SK-N-SH treated with all-trans-retinoic acid at 6 μM for 48 hours (cell line): Measurements from ENCODE around the gene ATP8A2.

Source experiments
- ATAC-seq: fragments of 200-7000 bp; cut with Tn5 transposase; 3 replicates; pipeline ENCODE4 v1.9.1; 2020; ENCODE audit warnings: mild to moderate bottlenecking, moderate library complexity
- ARNTL ChIP-seq: fragments of 450-650 bp; formaldehyde crosslinking; IDR thresholded peaks from 2 replicates; pipeline ENCODE4 v1.5.0; 2020; ENCODE audit warnings: low read depth, mild to moderate bottlenecking, moderate library complexity, borderline replicate concordance
- BACH2 ChIP-seq: fragments of 250-450 bp; sonication (Bioruptor Pico); IDR thresholded peaks from 2 replicates; pipeline ENCODE4 v1.9.0; 2021; ENCODE audit warnings: mild to moderate bottlenecking, borderline replicate concordance
- CREB5 ChIP-seq: fragments of 250-450 bp; sonication (Bioruptor Pico); IDR thresholded peaks from 2 replicates; pipeline ENCODE4 v1.5.1; 2020; ENCODE audit warnings: low read depth, mild to moderate bottlenecking, moderate library complexity
- CSDC2 ChIP-seq: fragments of 250-450 bp; sonication (Bioruptor Pico); IDR thresholded peaks from 2 replicates; pipeline ENCODE4 v1.5.0; 2020; ENCODE audit warnings: mild to moderate bottlenecking, moderate library complexity
- CSRNP3 ChIP-seq: fragments of 250-450 bp; sonication (Bioruptor Pico); IDR thresholded peaks from 2 replicates; pipeline ENCODE4 v1.5.1; 2021; ENCODE audit warnings: mild to moderate bottlenecking, moderate library complexity
- ESRRG ChIP-seq: fragments of 250-450 bp; sonication (Bioruptor Pico); IDR thresholded peaks from 2 replicates; pipeline ENCODE4 v1.6.1; 2021; ENCODE audit warnings: mild to moderate bottlenecking
- GLIS3 ChIP-seq: fragments of 250-450 bp; sonication (Bioruptor Pico); IDR thresholded peaks from 2 replicates; pipeline ENCODE4 v1.5.0; 2020; ENCODE audit warnings: mild to moderate bottlenecking, moderate library complexity
- ISL1 ChIP-seq: fragments of 250-450 bp; sonication (Bioruptor Pico); IDR thresholded peaks from 2 replicates; pipeline ENCODE4 v2.1.2; 2022; ENCODE audit warnings: mild to moderate bottlenecking, moderate library complexity
- OSR1 ChIP-seq: fragments of 250-450 bp; sonication (Bioruptor Pico); IDR thresholded peaks from 2 replicates; pipeline ENCODE4 v1.8.0; 2022; ENCODE audit warnings: moderate library complexity, mild to moderate bottlenecking, inconsistent platforms
- PATZ1 ChIP-seq: fragments of 250-450 bp; sonication (Bioruptor Pico); IDR thresholded peaks from 2 replicates; pipeline ENCODE4 v1.8.0; 2020; ENCODE audit warnings: mild to moderate bottlenecking, moderate library complexity, borderline replicate concordance
- PPARA ChIP-seq: fragments of 250-450 bp; sonication (Bioruptor Pico); IDR thresholded peaks from 2 replicates; pipeline ENCODE4 v1.5.0; 2020; ENCODE audit warnings: mild to moderate bottlenecking, borderline replicate concordance
- RARB ChIP-seq: fragments of 250-450 bp; sonication (Bioruptor Pico); IDR thresholded peaks from 2 replicates; pipeline ENCODE4 v1.8.0; 2021; ENCODE audit warnings: mild to moderate bottlenecking, moderate library complexity
- SNAI2 ChIP-seq: fragments of 250-450 bp; sonication (Bioruptor Pico); IDR thresholded peaks from 2 replicates; pipeline ENCODE4 v1.5.0; 2020; ENCODE audit warnings: mild to moderate bottlenecking, moderate library complexity
- TCF4 ChIP-seq: fragments of 250-450 bp; sonication (Bioruptor Pico); IDR thresholded peaks from 2 replicates; pipeline ENCODE4 v1.8.0; 2021; ENCODE audit warnings: mild to moderate bottlenecking, moderate library complexity, borderline replicate concordance
- TOX ChIP-seq: fragments of 250-450 bp; sonication (Bioruptor Pico); IDR thresholded peaks from 2 replicates; pipeline ENCODE4 v1.8.0; 2021; ENCODE audit warnings: mild to moderate bottlenecking, moderate library complexity, borderline replicate concordance
- ZC3H10 ChIP-seq: fragments of 250-450 bp; sonication (Bioruptor Pico); IDR thresholded peaks from 2 replicates; pipeline ENCODE4 v1.5.1; 2021; ENCODE audit warnings: mild to moderate bottlenecking, moderate library complexity
- ZFP30 ChIP-seq: fragments of 450-650 bp; formaldehyde crosslinking; IDR thresholded peaks from 2 replicates; pipeline ENCODE4 v1.5.0; 2022; ENCODE audit warnings: mild to moderate bottlenecking, moderate library complexity
- ZNF565 ChIP-seq: fragments of 450-650 bp; formaldehyde crosslinking; conservative IDR thresholded peaks from 2 replicates; pipeline ENCODE4 v1.5.0; 2020; ENCODE audit warnings: low read depth, mild to moderate bottlenecking, moderate library complexity
- ZNF70 ChIP-seq: fragments of 450-650 bp; formaldehyde crosslinking; IDR thresholded peaks from 2 replicates; pipeline ENCODE4 v1.5.0; 2020; ENCODE audit warnings: mild to moderate bottlenecking, moderate library complexity
- TF ChIP-seq, protein P1 (sequence below): fragments of 250-450 bp; sonication (Bioruptor Pico); IDR thresholded peaks from 2 replicates; pipeline ENCODE4 v1.5.0; 2020; ENCODE audit warnings: mild to moderate bottlenecking, moderate library complexity

ATP8A2 gene

GRCh38 chr13:25761041-25761440 lies 389.3 kb downstream of the ATP8A2 start:
- ATAC-seq, result no peak
- TF ChIP-seq SNAI2 (CRISPR knock-in tag), result no peak
- TF ChIP-seq GLIS3 (CRISPR knock-in tag), result no peak
- no peak for TF ChIP-seq OSR1 (CRISPR knock-in tag)
- TF ChIP-seq, protein P1, sequence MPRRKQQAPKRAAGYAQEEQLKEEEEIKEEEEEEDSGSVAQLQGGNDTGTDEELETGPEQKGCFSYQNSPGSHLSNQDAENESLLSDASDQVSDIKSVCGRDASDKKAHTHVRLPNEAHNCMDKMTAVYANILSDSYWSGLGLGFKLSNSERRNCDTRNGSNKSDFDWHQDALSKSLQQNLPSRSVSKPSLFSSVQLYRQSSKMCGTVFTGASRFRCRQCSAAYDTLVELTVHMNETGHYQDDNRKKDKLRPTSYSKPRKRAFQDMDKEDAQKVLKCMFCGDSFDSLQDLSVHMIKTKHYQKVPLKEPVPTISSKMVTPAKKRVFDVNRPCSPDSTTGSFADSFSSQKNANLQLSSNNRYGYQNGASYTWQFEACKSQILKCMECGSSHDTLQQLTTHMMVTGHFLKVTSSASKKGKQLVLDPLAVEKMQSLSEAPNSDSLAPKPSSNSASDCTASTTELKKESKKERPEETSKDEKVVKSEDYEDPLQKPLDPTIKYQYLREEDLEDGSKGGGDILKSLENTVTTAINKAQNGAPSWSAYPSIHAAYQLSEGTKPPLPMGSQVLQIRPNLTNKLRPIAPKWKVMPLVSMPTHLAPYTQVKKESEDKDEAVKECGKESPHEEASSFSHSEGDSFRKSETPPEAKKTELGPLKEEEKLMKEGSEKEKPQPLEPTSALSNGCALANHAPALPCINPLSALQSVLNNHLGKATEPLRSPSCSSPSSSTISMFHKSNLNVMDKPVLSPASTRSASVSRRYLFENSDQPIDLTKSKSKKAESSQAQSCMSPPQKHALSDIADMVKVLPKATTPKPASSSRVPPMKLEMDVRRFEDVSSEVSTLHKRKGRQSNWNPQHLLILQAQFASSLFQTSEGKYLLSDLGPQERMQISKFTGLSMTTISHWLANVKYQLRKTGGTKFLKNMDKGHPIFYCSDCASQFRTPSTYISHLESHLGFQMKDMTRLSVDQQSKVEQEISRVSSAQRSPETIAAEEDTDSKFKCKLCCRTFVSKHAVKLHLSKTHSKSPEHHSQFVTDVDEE (CRISPR knock-in tag), result no peak
- TF ChIP-seq ESRRG (CRISPR knock-in tag), result no peak
- no peak for TF ChIP-seq ZFP30 (CRISPR knock-in tag)
- TF ChIP-seq TCF4, result no peak
- no peak for TF ChIP-seq PATZ1 (CRISPR knock-in tag)
- no peak for TF ChIP-seq ZNF70 (CRISPR knock-in tag)
- TF ChIP-seq PPARA (CRISPR knock-in tag), result no peak
- no peak for TF ChIP-seq CSRNP3 (CRISPR knock-in tag)
- TF ChIP-seq TOX (CRISPR knock-in tag), result no peak
- no peak for TF ChIP-seq ZNF565
- TF ChIP-seq CSDC2, result no peak
- no peak for TF ChIP-seq ISL1
- TF ChIP-seq, all 23 proteins: peak for 0

GRCh38 chr13:25762281-25762680 lies 390.5 kb downstream of the ATP8A2 start:
- TF ChIP-seq ARNTL (no peak), ZC3H10 (CRISPR knock-in tag) (no peak), PATZ1 (CRISPR knock-in tag) (no peak), ZNF70 (CRISPR knock-in tag) (no peak), RARB (CRISPR knock-in tag) (no peak), CSRNP3 (CRISPR knock-in tag) (no peak), ZNF565 (no peak), ISL1 (no peak), PPARA (CRISPR knock-in tag) (no peak), OSR1 (CRISPR knock-in tag) (no peak), ZFP30 (CRISPR knock-in tag) (no peak), BACH2 (CRISPR knock-in tag) (no peak), CREB5 (CRISPR knock-in tag) (no peak), SNAI2 (CRISPR knock-in tag) (no peak)
- TF ChIP-seq, protein P1 (CRISPR knock-in tag), result no peak
- TF ChIP-seq, all 23 proteins: peak for 0
- ATAC-seq, result no peak
